ENCODE measurements around the gene MAGI1. TPM values are rescaled to one million over a fixed set of nuclear protein-coding genes. Genes with fewer than 3 reads are reported as not detected.

MAGI1 gene
- total RNA-seq, 2 donors from 2014 or later = 27.9 to 31.5 TPM

- intact Hi-C loops (cut with DNase I) = no loop called here
- DNase-seq (ENCODE audit: low spot score) = no peak
These were observed 704.6 kb downstream of the MAGI1 start for GRCh38 chr3:65334045-65334665.

- DNase-seq (ENCODE audit: low spot score) = no peak
- intact Hi-C loops (cut with DNase I) = no loop called here
These were observed 707.0 kb downstream of the MAGI1 start for GRCh38 chr3:65331730-65332129.

DNA sequence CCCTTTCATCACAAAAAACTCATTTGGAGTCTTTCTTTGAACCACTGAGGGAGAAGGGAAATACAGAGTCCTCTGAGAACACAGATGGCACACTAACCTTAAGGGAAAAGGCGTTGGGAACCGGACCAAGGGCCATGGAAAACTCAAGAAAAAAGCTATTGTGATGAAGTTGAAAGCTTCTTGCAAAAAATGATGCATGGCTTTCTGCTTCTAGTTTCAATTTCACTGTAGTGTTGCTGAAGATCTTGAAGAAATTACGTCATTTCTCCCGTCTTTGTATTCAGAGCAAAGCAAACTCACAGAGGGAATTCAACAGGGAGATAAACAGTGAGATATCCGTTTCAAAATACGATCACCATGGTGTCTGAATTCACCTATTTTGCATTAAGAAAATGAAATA, 708.6 kb downstream of the MAGI1 start:
- intact Hi-C loops (cut with DNase I) = no loop called here
- DNase-seq (ENCODE audit: low spot score) = no peak

- intact Hi-C loops (cut with DNase I) = no loop called here
- DNase-seq (ENCODE audit: low spot score) = no peak
These were observed 710.6 kb downstream of the MAGI1 start for GRCh38 chr3:65328148-65328547.

DNA sequence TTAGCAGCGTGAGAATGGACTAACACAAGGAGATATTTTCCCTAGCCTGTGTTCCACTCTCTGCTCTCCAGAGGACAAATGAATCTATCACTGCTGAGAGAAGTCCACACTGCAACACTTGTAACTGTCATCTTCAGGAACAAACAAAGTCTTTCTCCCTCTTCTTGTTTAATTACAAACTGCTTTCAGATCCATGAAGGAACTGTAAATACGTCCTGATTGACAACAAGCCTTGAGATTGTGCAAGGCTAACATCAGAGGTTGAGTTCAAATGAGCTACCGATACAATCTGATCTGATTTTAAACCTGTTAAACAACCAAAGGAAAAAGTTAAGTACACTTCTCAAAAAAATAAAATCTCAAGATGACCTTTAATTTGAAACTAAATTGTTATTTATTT, 712.1 kb downstream of the MAGI1 start:
- DNase-seq (ENCODE audit: low spot score) = no peak
- intact Hi-C loops (cut with DNase I) = no loop called here

GRCh38 chr3:65322910-65323309, 715.8 kb downstream of the MAGI1 start:
- intact Hi-C loops (cut with DNase I) = loop anchor here in 1 of 2 donors (5.0 kb wide), 1 partner anchor 1249 kb away; no protein-coding TSS in a partner anchor
- DNase-seq (ENCODE audit: low spot score) = no peak

- intact Hi-C loops (cut with DNase I) = no loop called here
- no peak for DNase-seq (ENCODE audit: low spot score)
These were observed 720.5 kb downstream of the MAGI1 start for GRCh38 chr3:65318231-65318630.

GRCh38 chr3:65314916-65315315, 723.8 kb downstream of the MAGI1 start:
- DNase-seq (ENCODE audit: low spot score) = no peak
- intact Hi-C loops (cut with DNase I) = no loop called here

DNA sequence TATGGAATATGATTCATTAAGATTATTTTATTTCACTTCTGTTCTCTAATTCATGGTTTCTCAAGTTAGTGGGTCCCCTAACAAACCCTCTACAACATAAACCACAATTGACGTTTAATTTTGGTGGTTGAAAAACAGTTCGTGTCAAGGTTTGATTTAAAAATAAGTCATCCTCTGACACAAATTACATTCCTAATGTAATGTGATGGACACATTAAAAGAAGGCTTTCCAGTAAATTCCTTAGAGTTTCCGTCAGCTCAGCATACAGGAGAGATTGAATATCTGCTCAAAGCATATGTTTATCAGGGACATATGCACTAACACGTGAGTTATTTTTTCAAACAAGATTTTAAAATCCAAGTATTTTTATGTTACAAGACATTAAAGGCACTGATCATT, 724.4 kb downstream of the MAGI1 start:
- intact Hi-C loops (cut with DNase I) = no loop called here
- no peak for DNase-seq (ENCODE audit: low spot score)

DNA sequence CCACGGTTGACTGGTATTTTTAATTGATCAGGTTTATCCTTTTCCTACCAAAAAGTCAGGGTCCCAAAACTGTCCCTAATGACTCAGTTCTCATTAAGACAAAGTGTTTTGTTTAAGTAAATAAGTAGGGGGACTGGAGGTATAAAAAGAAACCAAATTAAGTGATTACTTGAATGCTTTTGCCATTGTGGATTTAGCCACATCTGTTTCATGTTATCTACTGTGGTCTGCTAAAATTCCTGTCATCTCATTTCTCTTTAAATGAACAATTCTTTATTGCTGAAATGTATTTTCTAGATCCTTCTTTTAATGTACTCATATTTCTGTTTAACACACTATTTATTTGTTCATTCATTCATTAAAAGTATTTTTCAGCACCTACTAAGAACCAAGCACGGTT, 725.1 kb downstream of the MAGI1 start:
- intact Hi-C loops (cut with DNase I) = no loop called here
- no peak for DNase-seq (ENCODE audit: low spot score)

DNA sequence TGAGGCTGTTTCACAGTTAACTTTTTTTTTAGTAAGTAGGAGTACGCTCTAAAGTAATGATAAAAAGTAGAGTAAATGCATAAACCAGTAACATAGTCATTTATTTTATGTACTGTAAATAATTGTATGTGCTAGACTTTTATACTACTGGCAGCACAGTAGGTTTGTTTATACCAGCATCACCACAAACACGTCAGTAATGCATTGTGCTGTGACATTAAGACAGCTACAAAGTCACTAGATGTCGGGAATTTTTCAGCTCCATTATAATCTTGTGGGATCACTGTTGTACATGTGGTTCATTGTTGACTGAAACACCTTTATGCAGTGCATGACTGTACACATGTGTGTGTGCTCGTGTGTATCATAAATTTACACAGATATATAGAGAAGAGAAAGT, 732.9 kb downstream of the MAGI1 start:
- intact Hi-C loops (cut with DNase I) = no loop called here
- no peak for DNase-seq (ENCODE audit: low spot score)

Other genes with a start within 250 kb of the MAGI1 start
- 10 to 100 TPM; 13.0 to 16.4 TPM for gene SLC25A26, start 182.1 kb upstream of the MAGI1 start, total RNA-seq

Measured in posterior vena cava (tissue), 2 donors.